Neuronal stem cell (in vitro differentiated cells): ENCODE measurements around the gene BUB1B.

Experiments
- DNase-seq: peaks from one replicate; pipeline ENCODE4 v3.0.0-alpha.2; 2013; ENCODE audit warnings: low spot score
- H2AFZ ChIP-seq: one replicate; pipeline ENCODE4 v1.6.1; 2013; ENCODE audit warnings: mild to moderate bottlenecking, low read length, inconsistent platforms
- H2AK5ac ChIP-seq: 2 replicates; pipeline ENCODE4 v1.6.1; 2013; ENCODE audit warnings: low read depth, mild to moderate bottlenecking, inconsistent platforms, low read length, moderate library complexity, mixed read lengths
- H2BK120ac ChIP-seq: 2 replicates; pipeline ENCODE4 v1.6.1; 2013; ENCODE audit warnings: low read depth, mild to moderate bottlenecking, inconsistent platforms, low read length, moderate library complexity, mixed read lengths
- H2BK12ac ChIP-seq: one replicate; pipeline ENCODE4 v1.6.1; 2013; ENCODE audit warnings: low read length, inconsistent platforms
- H2BK15ac ChIP-seq: 2 replicates; pipeline ENCODE4 v1.6.1; 2013; ENCODE audit warnings: mild to moderate bottlenecking, low read length, inconsistent platforms, mixed read lengths
- H2BK5ac ChIP-seq: one replicate; pipeline ENCODE4 v1.6.1; 2013; ENCODE audit warnings: inconsistent platforms, mild to moderate bottlenecking, low read length, moderate library complexity
- H3K14ac ChIP-seq: one replicate; pipeline ENCODE4 v1.6.1; 2013; ENCODE audit warnings: low read length, inconsistent platforms
- H3K18ac ChIP-seq: 2 replicates; pipeline ENCODE4 v1.6.1; 2013; ENCODE audit warnings: low read length, inconsistent platforms
- H3K23ac ChIP-seq: 2 replicates; pipeline ENCODE4 v1.6.1; 2013; ENCODE audit warnings: low read depth, mild to moderate bottlenecking, mixed read lengths, low read length, inconsistent platforms; ENCODE audit not compliant: poor library complexity
- H3K27ac ChIP-seq: replicated peaks from 3 replicates; pipeline ENCODE4 v1.5.1; 2013; ENCODE audit warnings: low read length, inconsistent platforms
- H3K27me3 ChIP-seq, 3 experiments: 2 replicates each; pipeline ENCODE4 v1.6.1; 2013; ENCODE audit warnings: low read length in 3 of 3, mild to moderate bottlenecking in 2 of 3, inconsistent platforms in 1 of 3, low read depth in 1 of 3, mixed read lengths in 1 of 3, moderate library complexity in 1 of 3; ENCODE audit not compliant: control insufficient read depth in 3 of 3, insufficient read depth in 3 of 3
- H3K36me3 ChIP-seq, 2 donors: replicated peaks in 1 of 2; 2 replicates each; pipeline ENCODE4 v1.6.1; 2013; ENCODE audit warnings: low read length in 2 of 2; ENCODE audit not compliant: control insufficient read depth in 2 of 2, insufficient read depth in 2 of 2
- H3K4ac ChIP-seq: 2 replicates; pipeline ENCODE4 v1.6.1; 2013; ENCODE audit warnings: inconsistent platforms, mild to moderate bottlenecking, low read length, moderate library complexity
- H3K4me1 ChIP-seq, 2 donors: 1 replicate in 1 of 2; 2 replicates in 1 of 2; pipeline ENCODE4 v1.6.1; 2013; ENCODE audit warnings: low read length in 2 of 2, low read depth in 1 of 2; ENCODE audit not compliant: control insufficient read depth in 2 of 2, insufficient read depth in 1 of 2
- H3K4me2 ChIP-seq: one replicate; pipeline ENCODE4 v1.6.1; 2013; ENCODE audit warnings: mild to moderate bottlenecking, low read length, inconsistent platforms; ENCODE audit not compliant: insufficient read depth, poor library complexity, severe bottlenecking
- H3K4me3 ChIP-seq, 2 donors: 2 replicates each; pipeline ENCODE4 v1.5.1; 2013; ENCODE audit warnings: low read length in 2 of 2, mild to moderate bottlenecking in 2 of 2, inconsistent platforms in 1 of 2, moderate library complexity in 1 of 2
- H3K79me1 ChIP-seq: one replicate; pipeline ENCODE4 v1.6.1; 2013; ENCODE audit warnings: low read depth, mild to moderate bottlenecking, inconsistent platforms, low read length, moderate library complexity
- H3K9ac ChIP-seq: one replicate; pipeline ENCODE4 v1.6.1; 2013; ENCODE audit warnings: mild to moderate bottlenecking, low read depth, low read length, inconsistent platforms; ENCODE audit not compliant: poor library complexity
- H3K9me3 ChIP-seq, 2 donors: replicated peaks in 1 of 2; 2 replicates each; pipeline versions ENCODE3 to v1.6.1; 2013; ENCODE audit warnings: low read length in 2 of 2, mild to moderate bottlenecking in 2 of 2, inconsistent platforms in 1 of 2, low read depth in 1 of 2, mixed read lengths in 1 of 2, moderate library complexity in 1 of 2; ENCODE audit not compliant: control insufficient read depth in 2 of 2, insufficient read depth in 1 of 2
- H4K8ac ChIP-seq: one replicate; pipeline ENCODE4 v1.6.1; 2013; ENCODE audit warnings: low read depth, mild to moderate bottlenecking, inconsistent platforms, low read length, moderate library complexity
- H4K91ac ChIP-seq: one replicate; pipeline ENCODE4 v1.6.1; 2013; ENCODE audit warnings: low read length, low read depth, mild to moderate bottlenecking, inconsistent platforms; ENCODE audit not compliant: poor library complexity
- WGBS, 2 donors: extraction: QIAGEN DNeasy Blood & Tissue Kit; methylation state at CpG; one replicate each; pipeline ENCODE4 v1.1.7; 2013; ENCODE audit warnings: missing lambda C conversion rate in 2 of 2, mixed read lengths in 1 of 2; ENCODE audit not compliant: insufficient read length in 2 of 2, insufficient replicate concordance in 1 of 2; ENCODE audit errors: extremely low coverage in 2 of 2; 5-methylcytosine and 5-hydroxymethylcytosine counted together

The BUB1B gene

DNA sequence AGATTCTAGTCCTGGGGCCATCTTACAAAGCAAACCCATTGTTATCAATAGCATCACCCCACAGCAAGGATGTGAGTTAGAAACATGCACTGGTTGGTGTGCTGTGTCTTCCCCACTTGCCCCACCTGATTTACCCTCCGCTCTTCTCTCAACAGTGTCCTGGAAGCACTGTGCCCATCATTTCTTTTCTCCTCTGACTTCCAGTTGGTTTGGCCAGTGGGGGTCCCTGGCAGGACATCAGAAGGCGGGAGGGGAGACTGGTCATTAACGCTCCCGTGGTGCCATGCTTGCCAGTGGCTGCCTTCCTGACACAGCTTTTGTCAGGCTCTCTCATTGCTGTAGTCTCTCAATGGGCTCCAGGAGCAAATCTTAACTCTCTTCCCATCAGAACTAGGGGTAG is 11.5 kb upstream of the BUB1B start:
- Histone ChIP-seq H3K23ac (no peak overlapping the region), H4K91ac (no peak overlapping the region), H3K4ac (no peak overlapping the region), H3K4me2 (no peak overlapping the region), H3K14ac (no peak overlapping the region), H3K4me1 (no peaks in the 10 kb centered on the region), H2BK5ac (no peak overlapping the region), H3K79me1 (no peaks in the 10 kb centered on the region), H3K27ac (no peak overlapping the region), H4K8ac (no peak overlapping the region), H2AK5ac (no peak overlapping the region), H3K36me3 (no peaks in the 10 kb centered on the region), H3K27me3 (peaks cover 0 to 44% (median 0%) of the 10 kb centered on the region in 3 experiments), H2AFZ (no peak overlapping the region), H3K9me3 (no peaks in the 10 kb centered on the region), H2BK15ac (no peak overlapping the region), H3K9ac (no peak overlapping the region), H3K4me3 (no peak overlapping the region), H3K18ac (peak overlapping the region; percentile 6), H2BK120ac (no peak overlapping the region), H2BK12ac (no peak overlapping the region)
- no peak for DNase-seq
- no CpG with 5 or more reads among the region's 4 CpGs for WGBS, 2 donors

DNA sequence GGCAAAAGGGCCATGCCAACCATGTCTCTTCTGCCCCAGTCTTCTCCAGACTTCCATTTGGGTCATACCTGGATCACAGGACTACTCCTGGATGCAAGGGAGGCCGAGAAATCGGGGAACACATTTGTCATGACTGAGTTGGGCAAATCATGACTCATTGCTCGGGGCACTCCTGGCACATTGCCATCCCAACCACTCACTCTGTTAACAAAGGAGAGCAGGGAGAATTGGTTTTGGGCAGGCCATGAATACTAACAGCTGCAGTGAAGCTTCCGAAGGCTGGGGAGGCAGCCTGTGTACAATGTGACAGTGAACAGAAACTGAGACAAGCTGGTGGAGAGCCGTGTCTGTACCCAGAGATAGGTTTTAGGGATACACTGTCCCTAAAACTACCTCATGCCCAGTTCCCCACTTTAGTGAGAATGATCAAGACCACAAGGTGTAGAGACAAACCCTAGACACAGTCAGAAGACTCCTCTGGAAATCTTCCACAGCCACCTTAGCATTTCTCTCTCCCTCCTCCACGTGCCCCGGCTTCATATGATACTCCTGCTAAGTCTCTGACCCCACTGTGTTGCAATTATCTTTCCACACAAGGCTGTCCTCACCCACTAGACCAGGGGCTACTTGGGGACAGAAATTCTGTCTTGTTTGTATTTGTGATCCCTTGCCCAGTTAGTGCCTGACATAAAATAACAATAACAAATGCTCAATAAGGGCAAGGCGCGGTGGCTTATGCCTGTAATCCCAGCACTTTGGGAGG is 10.5 kb upstream of the BUB1B start:
- Histone ChIP-seq H3K27ac (no peak overlapping the region), H3K18ac (no peak overlapping the region)

GRCh38 chr15:40151499-40151898 is 9.4 kb upstream of the BUB1B start:
- H2BK15ac ChIP-seq, result no peak overlapping the region
- no peak for DNase-seq
- WGBS, 2 donors, result no CpG with 5 or more reads among the region's 6 CpGs

More for the DNA sequence above, 10.5 kb upstream of the BUB1B start:
- Histone ChIP-seq H3K4ac (no peak overlapping the region), H3K4me3 (no peak overlapping the region), H3K4me1 (peaks cover 0 to 2% of the 10 kb centered on the region in 2 donors), H3K79me1 (no peaks in the 10 kb centered on the region), H3K9me3 (no peaks in the 10 kb centered on the region), H4K91ac (no peak overlapping the region), H2BK12ac (no peak overlapping the region), H3K14ac (no peak overlapping the region), H3K9ac (no peak overlapping the region), H3K27me3 (peaks cover 0 to 45% (median 0%) of the 10 kb centered on the region in 3 experiments), H3K36me3 (no peaks in the 10 kb centered on the region), H2AFZ (no peak overlapping the region), H4K8ac (no peak overlapping the region), H2AK5ac (no peak overlapping the region), H2BK5ac (no peak overlapping the region), H3K4me2 (no peak overlapping the region), H2BK120ac (no peak overlapping the region), H2BK15ac (no peak overlapping the region), H3K23ac (no peak overlapping the region)
- no CpG with 5 or more reads among the region's 9 CpGs for WGBS, 2 donors
- no peak for DNase-seq

GRCh38 chr15:40151991-40152390 is 8.9 kb upstream of the BUB1B start:
- H3K79me1 ChIP-seq, result no peaks in the 10 kb centered on the region
- no peak overlapping the region for H2AK5ac ChIP-seq
- H3K18ac ChIP-seq, result no peak overlapping the region
- H3K9ac ChIP-seq, result no peak overlapping the region
- no peak overlapping the region for H3K4me2 ChIP-seq
- no peak overlapping the region for H3K23ac ChIP-seq
- H3K9me3 ChIP-seq, result no peaks in the 10 kb centered on the region
- no peaks in the 10 kb centered on the region for H3K36me3 ChIP-seq
- no CpG with 5 or more reads among the region's 4 CpGs for WGBS, 2 donors
- H2BK12ac ChIP-seq, result no peak overlapping the region
- H3K4me1 ChIP-seq, result peaks cover 0 to 2% of the 10 kb centered on the region in 2 donors
- peaks cover 0 to 44% (median 0%) of the 10 kb centered on the region in 3 experiments for H3K27me3 ChIP-seq
- H4K91ac ChIP-seq, result no peak overlapping the region
- H3K27ac ChIP-seq, result no peak overlapping the region
- no peak for DNase-seq
- no peak overlapping the region for H2BK5ac ChIP-seq
- no peak overlapping the region for H3K4me3 ChIP-seq
- no peak overlapping the region for H2BK15ac ChIP-seq
- H3K4ac ChIP-seq, result no peak overlapping the region
- H3K14ac ChIP-seq, result no peak overlapping the region
- H2AFZ ChIP-seq, result no peak overlapping the region
- no peak overlapping the region for H2BK120ac ChIP-seq
- no peak overlapping the region for H4K8ac ChIP-seq

More at GRCh38 chr15:40151499-40151898, 9.4 kb upstream of the BUB1B start:
- peaks cover 0 to 47% (median 0%) of the 10 kb centered on the region in 3 experiments for H3K27me3 ChIP-seq
- no peak overlapping the region for H4K8ac ChIP-seq
- no peak overlapping the region for H3K4me3 ChIP-seq
- no peak overlapping the region for H3K14ac ChIP-seq
- peak overlapping the region; percentile 13 for H3K18ac ChIP-seq
- no peak overlapping the region for H3K27ac ChIP-seq
- H2AK5ac ChIP-seq, result no peak overlapping the region
- no peaks in the 10 kb centered on the region for H3K9me3 ChIP-seq
- H2BK5ac ChIP-seq, result no peak overlapping the region
- no peak overlapping the region for H2BK120ac ChIP-seq
- H3K79me1 ChIP-seq, result no peaks in the 10 kb centered on the region
- no peak overlapping the region for H4K91ac ChIP-seq
- no peak overlapping the region for H3K9ac ChIP-seq
- no peak overlapping the region for H3K4me2 ChIP-seq
- peaks cover 0 to 2% of the 10 kb centered on the region in 2 donors for H3K4me1 ChIP-seq
- no peak overlapping the region for H3K23ac ChIP-seq
- H3K4ac ChIP-seq, result no peak overlapping the region
- H2AFZ ChIP-seq, result no peak overlapping the region
- H2BK12ac ChIP-seq, result no peak overlapping the region
- no peaks in the 10 kb centered on the region for H3K36me3 ChIP-seq
